Fibroblast of mammary gland (primary cell): ENCODE data around the gene FBXL17.
A peak's percentile ranks its signal among the peaks of the same experiment; 100 is the strongest.

Source experiments
- DNase-seq: peaks from one replicate; pipeline ENCODE4 v3.0.0-alpha.2; 2010; ENCODE audit warnings: low read depth
- H3K4me3 ChIP-seq: 2 replicates; pipeline ENCODE4 v1.5.1; 2011; ENCODE audit warnings: low read depth, mild to moderate bottlenecking, low read length, moderate library complexity; ENCODE audit not compliant: control insufficient read depth
- TF ChIP-seq, protein P1 (sequence below): conservative IDR thresholded peaks from 2 replicates; pipeline ENCODE4 v1.5.1; 2011; ENCODE audit warnings: low read depth, low read length, inconsistent platforms; ENCODE audit not compliant: control insufficient read depth, insufficient read depth

FBXL17 gene

GRCh38 chr5:108193021-108193795, 188.7 kb downstream of the FBXL17 start:
- no peak overlapping the region for H3K4me3 ChIP-seq
- DNase-seq: peak; percentile 55
- TF ChIP-seq, protein P1, sequence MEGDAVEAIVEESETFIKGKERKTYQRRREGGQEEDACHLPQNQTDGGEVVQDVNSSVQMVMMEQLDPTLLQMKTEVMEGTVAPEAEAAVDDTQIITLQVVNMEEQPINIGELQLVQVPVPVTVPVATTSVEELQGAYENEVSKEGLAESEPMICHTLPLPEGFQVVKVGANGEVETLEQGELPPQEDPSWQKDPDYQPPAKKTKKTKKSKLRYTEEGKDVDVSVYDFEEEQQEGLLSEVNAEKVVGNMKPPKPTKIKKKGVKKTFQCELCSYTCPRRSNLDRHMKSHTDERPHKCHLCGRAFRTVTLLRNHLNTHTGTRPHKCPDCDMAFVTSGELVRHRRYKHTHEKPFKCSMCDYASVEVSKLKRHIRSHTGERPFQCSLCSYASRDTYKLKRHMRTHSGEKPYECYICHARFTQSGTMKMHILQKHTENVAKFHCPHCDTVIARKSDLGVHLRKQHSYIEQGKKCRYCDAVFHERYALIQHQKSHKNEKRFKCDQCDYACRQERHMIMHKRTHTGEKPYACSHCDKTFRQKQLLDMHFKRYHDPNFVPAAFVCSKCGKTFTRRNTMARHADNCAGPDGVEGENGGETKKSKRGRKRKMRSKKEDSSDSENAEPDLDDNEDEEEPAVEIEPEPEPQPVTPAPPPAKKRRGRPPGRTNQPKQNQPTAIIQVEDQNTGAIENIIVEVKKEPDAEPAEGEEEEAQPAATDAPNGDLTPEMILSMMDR: no peak

DNA sequence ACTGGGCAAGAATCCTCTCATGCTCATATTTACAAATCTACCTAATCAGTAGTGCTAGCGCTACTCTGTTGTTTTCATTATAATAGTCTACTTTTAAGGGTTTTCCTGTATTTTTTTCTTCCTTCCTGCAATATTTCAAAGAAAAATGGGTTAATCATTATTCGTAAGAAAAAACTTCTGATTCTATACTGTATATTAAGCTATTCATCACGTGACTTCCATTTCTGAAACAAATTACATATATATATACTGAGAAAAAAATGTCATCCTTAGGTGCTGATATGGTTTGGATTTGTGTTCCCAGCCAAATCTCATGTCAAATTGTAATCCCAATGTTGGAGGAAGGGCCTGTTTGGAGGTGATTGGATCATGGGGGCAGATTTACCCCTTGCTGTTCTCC, 197.0 kb downstream of the FBXL17 start:
- no peak overlapping the region for H3K4me3 ChIP-seq
- no peak for DNase-seq
- TF ChIP-seq, protein P1: no peak

DNA sequence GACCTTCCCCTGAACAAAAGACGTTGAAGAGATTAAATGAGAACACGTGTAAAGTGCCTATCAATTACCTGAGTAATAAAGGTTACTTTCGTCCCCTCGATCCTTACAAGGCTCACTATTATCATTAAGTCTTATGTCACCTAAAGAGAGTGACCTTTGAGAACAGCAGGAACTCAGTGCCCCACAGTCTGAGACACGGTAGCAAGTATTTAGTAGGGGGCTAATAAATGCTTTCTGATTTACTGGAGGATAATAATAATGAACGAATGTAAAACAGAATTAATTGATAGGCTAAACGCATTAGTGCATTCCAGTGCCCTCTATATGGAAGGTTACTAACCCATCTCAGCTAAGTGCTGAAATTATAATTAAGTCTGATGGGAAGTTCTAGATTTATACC, 199.9 kb downstream of the FBXL17 start:
- TF ChIP-seq, protein P1: no peak
- H3K4me3 ChIP-seq: no peak overlapping the region
- no peak for DNase-seq

GRCh38 chr5:108174286-108174685, 207.6 kb downstream of the FBXL17 start:
- TF ChIP-seq, protein P1: no peak
- DNase-seq: no peak
- H3K4me3 ChIP-seq: no peak overlapping the region

DNA sequence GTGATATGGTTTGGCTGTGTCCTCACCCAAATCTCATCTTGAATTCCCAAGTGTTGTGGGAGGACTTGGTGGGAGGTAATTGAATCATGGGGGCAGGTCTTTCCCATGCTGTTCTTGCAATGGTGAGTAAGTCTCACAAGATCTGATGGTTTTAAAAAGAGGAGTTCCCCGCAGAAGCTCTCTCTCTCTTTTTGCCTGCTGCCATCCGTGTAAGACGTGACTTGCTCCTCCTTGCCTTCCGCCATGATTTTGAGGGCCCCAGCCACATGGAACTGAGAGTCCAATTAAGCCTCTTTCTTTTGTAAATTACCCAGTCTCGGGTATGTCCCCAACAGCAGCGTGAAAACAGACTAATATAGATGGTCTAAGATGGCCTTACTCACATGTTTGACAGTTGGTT, 210.1 kb downstream of the FBXL17 start:
- DNase-seq: no peak
- H3K4me3 ChIP-seq: no peak overlapping the region
- TF ChIP-seq, protein P1: no peak

DNA sequence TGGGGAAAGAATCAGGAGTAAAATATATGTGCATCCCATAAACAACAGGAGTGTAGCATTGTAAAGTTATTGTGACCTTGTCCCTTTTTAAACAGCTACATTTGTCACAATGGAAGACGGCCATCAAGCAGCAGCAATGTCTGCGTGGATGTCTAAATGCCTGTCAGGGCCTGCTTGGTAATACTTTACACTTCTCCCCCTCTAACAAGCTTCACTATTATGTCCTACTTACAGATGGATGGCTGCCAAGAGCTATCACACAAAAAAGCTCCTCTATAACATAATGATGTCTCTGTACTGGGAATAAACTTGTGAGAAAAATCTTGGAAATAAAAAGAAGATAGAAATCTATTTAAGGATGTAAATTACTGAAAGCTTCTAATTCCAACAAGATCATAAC, 213.0 kb downstream of the FBXL17 start:
- no peak for DNase-seq
- no peak overlapping the region for H3K4me3 ChIP-seq
- TF ChIP-seq, protein P1: no peak
